NCI-H1694 treated with DMSO at 0.1 percent for 48 hours (cell line): ENCODE measurements around the gene BAG1.

Experiments used
- DNase-seq: peaks from one replicate; lab custom pipeline; 2025; lab: John Stamatoyannopoulos, UW

The BAG1 gene

DNA sequence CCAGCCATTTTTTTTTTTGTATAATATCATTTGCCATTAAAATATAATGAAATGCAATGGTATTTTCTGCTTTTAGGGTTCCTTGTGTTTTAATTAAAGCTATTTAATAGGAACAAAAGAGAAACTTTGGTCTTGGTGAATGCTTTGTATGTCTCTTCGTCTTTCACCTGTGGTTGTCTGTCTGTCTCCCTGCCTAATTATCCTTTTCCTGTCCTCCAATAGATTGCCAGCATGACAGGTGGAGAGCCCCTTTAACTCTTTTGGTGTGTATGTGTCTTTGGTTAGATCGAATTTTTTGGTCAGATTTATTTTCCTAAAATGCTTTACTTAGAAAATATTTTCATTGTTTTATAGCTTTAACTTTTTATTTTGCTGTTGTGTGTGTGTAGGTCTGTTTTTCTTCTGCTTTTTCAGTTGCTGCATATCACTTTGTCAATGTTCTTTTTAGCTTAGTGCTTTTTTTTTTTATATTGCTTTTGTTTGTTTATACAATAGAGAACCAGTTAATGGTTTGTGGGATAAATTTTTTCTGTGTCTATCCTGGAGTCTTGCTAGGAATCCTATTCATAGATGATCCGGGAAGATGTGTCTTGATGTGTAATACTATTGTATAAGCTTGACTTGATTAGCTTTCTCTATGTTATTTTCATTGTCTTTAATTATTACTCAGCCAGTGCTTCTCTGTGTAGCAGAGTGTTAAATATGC, 8.9 kb upstream of the BAG1 start:
- no peak for DNase-seq

GRCh38 chr9:33272061-33272460, 7.6 kb upstream of the BAG1 start:
- DNase-seq, result no peak

DNA sequence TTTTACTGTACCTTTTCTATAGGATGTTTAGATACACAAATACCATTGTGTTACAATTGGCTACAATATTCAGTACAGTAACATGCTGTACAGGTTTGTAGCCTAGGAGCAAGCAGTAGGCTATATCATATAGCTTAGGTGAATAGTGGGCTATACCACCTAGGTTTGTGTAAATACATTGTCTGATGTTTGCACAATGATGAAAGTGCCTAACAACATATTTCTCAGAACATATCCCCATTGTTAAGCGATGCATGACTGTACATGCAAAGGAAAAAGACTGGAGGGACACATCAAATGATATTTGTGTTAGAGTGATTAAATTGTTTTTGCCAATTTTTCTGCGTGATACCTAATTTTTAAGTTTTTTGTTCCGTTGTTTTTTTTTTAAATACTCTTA, 5.6 kb upstream of the BAG1 start:
- no peak for DNase-seq

GRCh38 chr9:33267151-33267767, 2.8 kb upstream of the BAG1 start:
- DNase-seq, result no peak

- no peak for DNase-seq
Measured at GRCh38 chr9:33265211-33265865, 830 bp upstream of the BAG1 start.

DNA sequence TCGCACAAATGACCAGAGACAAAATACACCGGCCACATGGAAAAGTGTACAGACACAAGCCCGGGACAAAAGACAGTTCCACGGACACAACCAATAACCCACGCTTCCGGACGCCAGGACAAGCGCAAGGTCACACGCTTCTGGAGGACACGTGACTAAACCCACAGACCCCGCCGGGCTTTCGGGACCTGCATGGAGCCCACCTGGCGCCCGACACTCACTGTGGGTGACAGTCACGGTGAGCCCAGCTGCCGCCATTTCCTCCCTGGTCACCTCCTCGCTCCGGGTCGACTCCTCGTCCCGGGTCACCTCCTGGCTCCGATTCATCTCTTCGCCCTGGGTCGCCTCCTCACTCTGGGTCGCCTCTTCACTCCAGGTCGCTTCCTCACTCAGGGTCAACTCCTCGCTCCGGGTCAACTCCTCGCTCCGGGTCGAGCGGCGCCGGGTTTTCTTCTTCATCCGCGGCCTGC, 470 bp downstream of the BAG1 start:
- DNase-seq, result peak; percentile 24

DNA sequence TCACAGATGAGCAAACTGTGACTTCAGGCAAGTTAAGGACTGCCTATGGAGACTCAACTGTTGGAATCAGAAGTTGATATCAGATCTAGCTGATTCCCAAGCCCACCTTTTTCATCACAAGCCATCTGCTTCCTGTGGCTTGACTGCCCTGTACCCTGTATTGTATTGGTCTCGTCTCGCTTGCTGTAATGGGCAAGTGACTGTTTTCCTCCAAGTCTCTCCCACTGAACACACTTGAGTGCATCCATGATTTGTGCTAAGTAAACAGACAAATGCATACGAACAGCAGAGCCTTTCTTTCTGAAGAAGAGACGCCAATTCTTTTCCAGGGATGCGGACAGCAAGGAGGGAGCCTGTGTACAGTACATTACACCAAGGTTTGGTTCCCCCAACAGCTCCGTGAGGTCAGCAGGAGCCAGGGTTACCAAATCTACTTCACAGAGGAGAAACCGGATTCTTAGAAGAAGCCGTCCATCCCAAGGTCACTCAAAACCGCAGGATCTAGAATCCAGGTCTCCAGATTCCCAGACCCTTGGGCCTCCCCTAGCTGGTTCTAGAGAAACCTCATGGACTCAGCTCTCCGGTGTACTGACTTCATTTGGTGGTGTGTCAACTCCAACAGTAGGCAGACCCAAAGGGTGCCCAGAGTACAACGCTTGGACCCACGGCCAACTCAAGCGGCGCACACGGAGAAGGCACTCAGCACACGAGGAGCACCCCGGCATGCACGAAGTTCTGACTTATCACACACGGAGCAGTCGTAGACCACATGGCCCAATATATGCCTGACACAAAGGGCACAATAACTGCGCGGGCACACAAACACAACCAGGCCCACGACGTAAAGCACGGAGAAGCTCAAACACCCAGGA, 1.1 kb downstream of the BAG1 start:
- no peak for DNase-seq

- DNase-seq, result no peak
Measured at GRCh38 chr9:33260372-33260771, 4.1 kb downstream of the BAG1 start.

DNA sequence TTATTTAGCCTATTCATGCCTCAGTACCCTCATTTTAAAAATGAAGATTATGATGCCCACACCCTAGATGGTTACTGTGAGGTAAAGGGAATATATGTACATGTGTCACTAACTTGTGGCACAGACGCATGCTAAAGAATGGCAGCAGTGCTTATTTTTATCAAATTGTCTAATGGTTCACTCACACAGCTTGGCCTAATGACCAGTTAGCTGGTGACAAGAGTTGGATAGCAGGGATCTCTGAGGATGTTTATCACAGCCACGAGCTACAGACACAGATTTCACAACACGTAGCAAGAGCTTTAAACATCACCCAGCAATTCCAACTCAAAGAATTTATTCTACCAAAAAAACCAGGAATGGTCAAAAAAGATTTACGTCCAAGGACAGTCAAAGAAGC, 7.2 kb downstream of the BAG1 start:
- no peak for DNase-seq

DNA sequence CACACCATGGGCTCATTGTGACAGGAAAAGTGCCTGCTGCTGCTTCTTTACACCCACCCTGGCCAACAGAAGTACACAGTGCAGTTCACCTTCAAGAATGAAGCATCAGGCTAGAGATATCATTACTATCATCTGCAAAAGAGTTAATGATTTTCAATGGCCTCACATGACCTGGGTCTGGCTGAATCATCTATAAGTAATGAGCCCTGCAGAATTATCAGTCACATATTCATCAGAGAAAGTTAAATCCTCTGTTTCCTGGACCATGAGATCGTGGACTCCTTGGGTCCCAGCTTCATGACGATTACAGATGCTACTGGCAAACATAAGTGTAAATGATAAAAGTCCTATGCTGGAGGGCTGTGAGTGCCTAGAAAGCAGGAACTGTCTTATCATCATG, 8.3 kb downstream of the BAG1 start:
- DNase-seq, result no peak

DNA sequence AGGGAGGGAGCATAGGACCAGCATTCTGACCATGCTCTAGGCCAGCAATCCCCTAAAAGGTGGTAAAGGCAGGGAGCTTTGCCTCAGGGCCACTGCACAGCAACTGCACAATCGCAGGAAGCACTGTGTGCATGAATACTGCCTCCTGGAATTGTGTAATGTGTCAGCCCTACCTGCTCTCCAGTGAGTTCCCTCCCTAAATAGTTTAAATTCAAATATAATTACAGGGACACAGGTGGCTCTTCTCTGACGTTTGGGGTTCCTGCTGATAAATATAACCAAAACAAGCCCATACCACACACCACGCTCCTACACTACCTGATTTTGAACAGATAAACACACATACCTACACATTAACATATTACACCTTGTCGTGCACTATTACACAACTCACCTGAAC, 9.0 kb downstream of the BAG1 start:
- no peak for DNase-seq

- DNase-seq, result no peak
Measured at GRCh38 chr9:33255014-33255413, 9.5 kb downstream of the BAG1 start.

GRCh38 chr9:33254211-33254610, 10.3 kb downstream of the BAG1 start:
- DNase-seq, result no peak

- DNase-seq, result no peak
Measured at GRCh38 chr9:33250458-33250995, 14.0 kb downstream of the BAG1 start.

- DNase-seq, result no peak
Measured at GRCh38 chr9:33249983-33250382, 14.5 kb downstream of the BAG1 start.

DNA sequence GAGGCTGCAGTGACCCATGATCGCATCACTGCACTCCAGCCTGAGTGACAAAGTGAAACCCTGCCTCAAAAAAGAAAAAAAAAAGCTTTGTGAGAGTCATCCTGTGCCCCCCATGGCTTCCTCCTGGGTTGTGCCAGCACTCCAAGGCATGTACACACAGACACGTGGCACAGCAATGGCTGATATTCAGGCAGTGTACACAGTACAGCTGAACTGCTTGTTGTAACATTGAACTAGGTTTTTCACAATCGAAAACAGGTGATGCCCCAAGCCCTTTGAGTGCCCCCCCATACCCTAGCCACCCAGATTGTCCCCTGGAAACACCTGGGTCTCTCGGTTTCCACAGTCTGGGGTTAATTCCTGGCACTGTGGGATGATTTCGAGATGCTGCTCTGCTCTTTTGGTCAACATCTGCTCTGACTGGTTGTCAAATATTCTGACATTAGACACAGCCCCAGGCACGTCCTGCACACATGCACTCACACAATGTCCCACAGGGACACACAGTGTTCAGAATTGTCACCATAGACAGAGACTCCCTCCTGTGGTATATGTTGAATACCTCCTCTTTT, 15.3 kb downstream of the BAG1 start:
- no peak for DNase-seq

GRCh38 chr9:33248606-33249005, 15.9 kb downstream of the BAG1 start:
- DNase-seq, result no peak

GRCh38 chr9:33246269-33246860, 18.1 kb downstream of the BAG1 start:
- no peak for DNase-seq

GRCh38 chr9:33245341-33245740, 19.2 kb downstream of the BAG1 start:
- DNase-seq, result no peak

GRCh38 chr9:33244137-33244784, 20.2 kb downstream of the BAG1 start:
- no peak for DNase-seq

DNA sequence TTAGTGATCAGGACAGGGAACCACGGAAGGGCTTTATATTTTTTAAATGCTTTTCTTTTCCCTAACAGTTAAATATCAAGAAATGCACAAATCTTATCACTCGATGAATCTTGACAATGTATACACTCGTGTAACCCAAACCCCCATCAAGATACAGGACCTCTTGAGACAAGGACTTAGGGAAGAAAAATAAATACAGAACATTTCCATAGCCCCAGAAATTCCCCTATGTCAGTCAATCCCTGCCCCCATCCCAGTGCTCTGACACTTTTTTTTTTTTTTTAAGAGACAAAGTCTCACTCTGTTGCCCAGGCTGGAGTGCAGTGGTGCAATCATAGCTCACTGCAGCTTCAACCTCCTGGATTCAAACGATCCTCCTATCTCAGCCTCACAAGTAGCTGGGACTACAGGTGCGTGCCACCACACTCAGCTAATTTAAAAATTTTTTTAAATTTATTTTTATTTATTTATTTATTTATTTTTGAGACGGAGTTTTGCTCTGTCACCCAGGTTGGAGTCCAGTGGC, 21.8 kb downstream of the BAG1 start:
- DNase-seq, result no peak
